HepG2 (cell line): ENCODE measurements around the gene CAMTA1. TPM values are rescaled to one million over a fixed set of nuclear protein-coding genes. Genes with fewer than 3 reads are reported as not detected.

Experiments
- ATAC-seq: fragments of 200-7000 bp; cut with Tn5 transposase; 3 replicates; pipeline ENCODE4 v1.9.1; 2020; ENCODE audit warnings: mild to moderate bottlenecking, moderate library complexity
- BruUV-seq: library from RNA; stranded (reverse); fragments of 400-500 nt; replicated peaks from 2 replicates; lab custom pipeline; 2021; lab: Mats Ljungman, UMichigan
- CTCF ChIA-PET: fragments of 300-600 bp; formaldehyde crosslinking; extraction: SDS; loops from one replicate; lab custom pipeline; 2021; ENCODE audit warnings: low total read pairs, inconsistent platforms, low intra/inter-chr PET ratio; lab: Yijun Ruan, JAX
- POLR2A ChIA-PET: fragments of 350-600 bp; sonication (Branson Sonifier 250); formaldehyde crosslinking; loops from one replicate; lab custom pipeline; 2020; ENCODE audit warnings: antibody characterized with exemption, inconsistent platforms; lab: Yijun Ruan, JAX
- DNase-seq: peaks from one replicate; pipeline ENCODE4 v3.0.0-alpha.2; 2015; ENCODE audit warnings: low spot score
- FAIRE-seq: peaks from 3 replicates; lab custom pipeline; 2011; peaks lifted over from hg19 to GRCh38; lab: Jason Lieb, UNC
- H2AFZ ChIP-seq: one replicate; pipeline ENCODE4 v1.6.1; 2011; ENCODE audit warnings: low read length, inconsistent platforms
- H3K27ac ChIP-seq: fragments of 300-600 bp; 3 replicates; pipeline ENCODE4 v1.8.0; 2011; ENCODE audit warnings: mixed run types, mild to moderate bottlenecking, mixed read lengths, low read length, inconsistent platforms; ENCODE audit not compliant: insufficient read depth; ENCODE audit errors: extremely low read length
- H3K27me3 ChIP-seq, 2 experiments: fragments of 200-600 bp in 1 of 2; 2 replicates in 1 of 2; 3 replicates in 1 of 2; pipeline versions ENCODE4 v1.6.0 to v1.8.0; 2011; ENCODE audit warnings: low read length in 2 of 2, mild to moderate bottlenecking in 2 of 2, moderate library complexity in 2 of 2, inconsistent platforms in 1 of 2; ENCODE audit not compliant: insufficient read depth in 2 of 2, control insufficient read depth in 1 of 2
- H3K36me3 ChIP-seq, 2 experiments: fragments of 200-600 bp in 1 of 2; replicated peaks in 1 of 2; 2 replicates in 1 of 2; 3 replicates in 1 of 2; pipeline versions ENCODE4 v1.5.1 to v1.8.0; 2011; ENCODE audit warnings: low read length in 2 of 2, inconsistent platforms in 1 of 2; ENCODE audit not compliant: insufficient read depth in 2 of 2, control insufficient read depth in 1 of 2
- H3K4me1 ChIP-seq: 2 replicates; pipeline ENCODE4 v1.5.1; 2012; ENCODE audit warnings: low read length, inconsistent platforms; ENCODE audit not compliant: insufficient read depth
- H3K4me2 ChIP-seq: 2 replicates; pipeline ENCODE4 v1.6.0; 2011; ENCODE audit warnings: low read depth, low read length, inconsistent platforms
- H3K4me3 ChIP-seq, 3 experiments: fragments of 200-600 bp in 1 of 3; sonication (generic), shearing (Covaris generic) in 1 of 3; replicated peaks in 1 of 3; 2 replicates each; pipeline ENCODE4 v1.5.1; 2011 to 2016; ENCODE audit warnings: low read length in 3 of 3, inconsistent platforms in 2 of 3, low read depth in 2 of 3, mild to moderate bottlenecking in 2 of 3, control low read depth in 1 of 3, mixed read lengths in 1 of 3; ENCODE audit not compliant: insufficient read depth in 1 of 3
- H3K79me2 ChIP-seq: one replicate; pipeline ENCODE4 v1.6.1; 2011; ENCODE audit warnings: low read length, inconsistent platforms; ENCODE audit not compliant: insufficient read depth
- H3K9ac ChIP-seq: 2 replicates; pipeline ENCODE4 v1.6.0; 2011; ENCODE audit warnings: mild to moderate bottlenecking, low read depth, low read length, inconsistent platforms; ENCODE audit not compliant: insufficient read depth
- H3K9me3 ChIP-seq: 2 replicates; pipeline ENCODE4 v1.5.1; 2012; ENCODE audit warnings: mild to moderate bottlenecking, low read length
- H4K20me1 ChIP-seq: 2 replicates; pipeline ENCODE4 v1.6.0; 2011; ENCODE audit warnings: inconsistent platforms, mild to moderate bottlenecking, low read length, moderate library complexity; ENCODE audit not compliant: insufficient read depth
- KLF11 ChIP-seq: IDR thresholded peaks from 2 replicates; pipeline ENCODE4 v1.6.1; 2016; ENCODE audit warnings: missing compliant biosample characterization
- STAG1 ChIP-seq: sonication (generic); formaldehyde crosslinking; IDR thresholded peaks from 2 replicates; pipeline ENCODE4 v1.4.0; 2020; ENCODE audit warnings: missing genetic modification reagents
- ZBTB21 ChIP-seq: sonication (generic); formaldehyde crosslinking; IDR thresholded peaks from 2 replicates; pipeline ENCODE4 v1.4.0; 2020; ENCODE audit warnings: missing genetic modification reagents
- ZNF83 ChIP-seq: sonication (generic); formaldehyde crosslinking; IDR thresholded peaks from 2 replicates; pipeline ENCODE4 v1.4.0; 2020; ENCODE audit warnings: missing genetic modification reagents, mild to moderate bottlenecking, borderline replicate concordance
- WGBS: methylation state at CpG from one replicate; pipeline ENCODE4 v1.1.6; 2017; ENCODE audit warnings: low lambda C conversion rate; 5-methylcytosine and 5-hydroxymethylcytosine counted together
- in situ Hi-C: cut with HindIII; loops from 2 replicates; pipeline ENCODE4 v1.10.0; 2017; ENCODE audit warnings: low pct_unique_long_range_greater_than_20kb; ENCODE audit not compliant: extremely low pct_ligation_motif_present
- intact Hi-C: fragments of 100-400 bp; cut with micrococcal nuclease; formaldehyde crosslinking; loops from one replicate; pipeline ENCODE4 v1.10.0; 2022; ENCODE audit not compliant: unreplicated experiment
- polyA plus RNA-seq, 8 experiments: library from polyadenylated mRNA; depleted of rRNA in 3 of 8; stranded (reverse) in 7 of 8; unstranded in 1 of 8; fragments of >200 nt; fragmentation: Illumina TruSeq in 4 of 8; extraction: Trizol in 4 of 8; gene quantifications; 2 replicates each; pipeline versions ENCODE4 v1.2.1 to v1.2.3, GENCODE V29; 2011 to 2016; ENCODE audit warnings: low read depth in 4 of 8, missing spikeins in 1 of 8, mixed read lengths in 1 of 8; ENCODE audit not compliant: insufficient read depth in 1 of 8
- total RNA-seq, 5 experiments: library from RNA; depleted of rRNA; stranded (reverse); fragments of >200 nt; fragmentation: Illumina TruSeq; extraction: Trizol; gene quantifications; 2 replicates each; pipeline ENCODE4 v1.2.3, GENCODE V29; 2016; ENCODE audit warnings: low read depth in 1 of 5
- TF ChIP-seq, protein P1 (sequence below): sonication (generic); formaldehyde crosslinking; conservative IDR thresholded peaks from 2 replicates; pipeline ENCODE4 v1.5.0; 2020; ENCODE audit warnings: missing genetic modification reagents
- TF ChIP-seq, protein P2 (sequence below): sonication (generic); formaldehyde crosslinking; IDR thresholded peaks from 2 replicates; pipeline ENCODE4 v1.4.0; 2020; ENCODE audit warnings: missing genetic modification reagents, borderline replicate concordance
- TF ChIP-seq, protein P3 (sequence below): sonication (generic); formaldehyde crosslinking; IDR thresholded peaks from 2 replicates; pipeline ENCODE4 v1.5.0; 2020; ENCODE audit warnings: mild to moderate bottlenecking, missing genetic modification reagents, moderate library complexity

CAMTA1 gene
- total and polyA plus RNA-seq, 2 of the 13 experiments (the other 11 are each of a cell fraction or from before 2014, with no cell fraction given) = 25.0 to 36.4 TPM

DNA sequence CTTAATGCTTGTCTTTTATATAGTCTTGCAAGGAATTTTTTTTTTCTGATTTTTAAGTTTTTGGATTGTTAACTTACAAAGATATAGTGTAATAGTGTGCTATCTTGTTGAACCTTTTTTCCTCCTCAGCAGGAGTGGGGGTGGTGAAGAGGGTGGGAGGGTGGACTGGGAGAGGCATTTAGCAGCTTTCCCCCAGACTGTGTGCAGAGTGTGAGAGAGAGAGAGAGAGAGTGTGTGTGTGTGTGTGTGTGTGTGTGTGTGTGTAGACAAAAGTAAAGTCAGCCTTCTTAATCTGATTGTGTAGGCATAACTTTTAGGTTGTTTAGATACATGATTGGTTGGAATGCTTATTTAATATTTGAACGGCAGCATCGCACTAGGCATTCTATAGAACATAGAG is 4.9 kb downstream of the CAMTA1 start:
- no peak for DNase-seq

DNA sequence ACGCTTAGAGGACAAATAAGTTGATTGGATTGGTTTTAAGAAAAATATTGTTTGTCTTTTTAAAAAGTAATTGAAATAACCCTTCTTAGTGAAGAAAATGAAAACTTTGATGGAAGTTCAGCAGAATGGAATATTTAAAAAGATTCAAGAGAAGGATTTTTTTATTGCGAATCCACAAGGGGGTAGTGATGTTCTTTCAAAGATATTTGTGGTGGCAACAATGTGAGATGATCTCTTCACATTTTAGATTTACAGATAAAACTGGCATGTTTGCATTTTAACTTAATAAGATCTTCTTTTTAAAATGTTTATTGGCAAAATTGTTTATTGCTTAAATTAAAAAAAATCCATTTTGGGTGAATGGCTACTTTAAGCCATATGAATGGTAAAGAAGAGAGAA is 8.9 kb downstream of the CAMTA1 start:
- Histone ChIP-seq H3K4me2 (no peak overlapping the region), H3K36me3 (peaks cover 0 to 15% of the 10 kb centered on the region in 2 experiments; a peak in 3 of 5 replicates), H3K9ac (no peak overlapping the region), H3K79me2 (peaks cover 74% of the 10 kb centered on the region), H2AFZ (no peak overlapping the region), H3K27me3 (no peaks in the 10 kb centered on the region), H3K27ac (no peak overlapping the region), H3K4me3 (no peak overlapping the region), H3K9me3 (no peaks in the 10 kb centered on the region), H4K20me1 (peaks cover 4% of the 10 kb centered on the region), H3K4me1 (peaks cover 12% of the 10 kb centered on the region)
- FAIRE-seq = no peak
- in situ Hi-C loops = loop anchor here (10.0 kb wide), 1 partner anchor 281 kb away; no protein-coding TSS in a partner anchor
- intact Hi-C loops = loop anchor here (1.0 to 10.0 kb wide), 2 partner anchors 96 to 281 kb away; no protein-coding TSS in a partner anchor
- ChIA-PET POLR2A (no interaction called here), CTCF (interaction anchor here (0.8 to 1.5 kb wide), 2 partner anchors 92 to 96 kb away, joined by 3 to 18 read pairs; no protein-coding TSS in a partner anchor)
- TF ChIP-seq, protein P1, sequence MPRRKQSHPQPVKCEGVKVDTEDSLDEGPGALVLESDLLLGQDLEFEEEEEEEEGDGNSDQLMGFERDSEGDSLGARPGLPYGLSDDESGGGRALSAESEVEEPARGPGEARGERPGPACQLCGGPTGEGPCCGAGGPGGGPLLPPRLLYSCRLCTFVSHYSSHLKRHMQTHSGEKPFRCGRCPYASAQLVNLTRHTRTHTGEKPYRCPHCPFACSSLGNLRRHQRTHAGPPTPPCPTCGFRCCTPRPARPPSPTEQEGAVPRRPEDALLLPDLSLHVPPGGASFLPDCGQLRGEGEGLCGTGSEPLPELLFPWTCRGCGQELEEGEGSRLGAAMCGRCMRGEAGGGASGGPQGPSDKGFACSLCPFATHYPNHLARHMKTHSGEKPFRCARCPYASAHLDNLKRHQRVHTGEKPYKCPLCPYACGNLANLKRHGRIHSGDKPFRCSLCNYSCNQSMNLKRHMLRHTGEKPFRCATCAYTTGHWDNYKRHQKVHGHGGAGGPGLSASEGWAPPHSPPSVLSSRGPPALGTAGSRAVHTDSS (CRISPR knock-in tag) = no peak
- TF ChIP-seq, protein P2, sequence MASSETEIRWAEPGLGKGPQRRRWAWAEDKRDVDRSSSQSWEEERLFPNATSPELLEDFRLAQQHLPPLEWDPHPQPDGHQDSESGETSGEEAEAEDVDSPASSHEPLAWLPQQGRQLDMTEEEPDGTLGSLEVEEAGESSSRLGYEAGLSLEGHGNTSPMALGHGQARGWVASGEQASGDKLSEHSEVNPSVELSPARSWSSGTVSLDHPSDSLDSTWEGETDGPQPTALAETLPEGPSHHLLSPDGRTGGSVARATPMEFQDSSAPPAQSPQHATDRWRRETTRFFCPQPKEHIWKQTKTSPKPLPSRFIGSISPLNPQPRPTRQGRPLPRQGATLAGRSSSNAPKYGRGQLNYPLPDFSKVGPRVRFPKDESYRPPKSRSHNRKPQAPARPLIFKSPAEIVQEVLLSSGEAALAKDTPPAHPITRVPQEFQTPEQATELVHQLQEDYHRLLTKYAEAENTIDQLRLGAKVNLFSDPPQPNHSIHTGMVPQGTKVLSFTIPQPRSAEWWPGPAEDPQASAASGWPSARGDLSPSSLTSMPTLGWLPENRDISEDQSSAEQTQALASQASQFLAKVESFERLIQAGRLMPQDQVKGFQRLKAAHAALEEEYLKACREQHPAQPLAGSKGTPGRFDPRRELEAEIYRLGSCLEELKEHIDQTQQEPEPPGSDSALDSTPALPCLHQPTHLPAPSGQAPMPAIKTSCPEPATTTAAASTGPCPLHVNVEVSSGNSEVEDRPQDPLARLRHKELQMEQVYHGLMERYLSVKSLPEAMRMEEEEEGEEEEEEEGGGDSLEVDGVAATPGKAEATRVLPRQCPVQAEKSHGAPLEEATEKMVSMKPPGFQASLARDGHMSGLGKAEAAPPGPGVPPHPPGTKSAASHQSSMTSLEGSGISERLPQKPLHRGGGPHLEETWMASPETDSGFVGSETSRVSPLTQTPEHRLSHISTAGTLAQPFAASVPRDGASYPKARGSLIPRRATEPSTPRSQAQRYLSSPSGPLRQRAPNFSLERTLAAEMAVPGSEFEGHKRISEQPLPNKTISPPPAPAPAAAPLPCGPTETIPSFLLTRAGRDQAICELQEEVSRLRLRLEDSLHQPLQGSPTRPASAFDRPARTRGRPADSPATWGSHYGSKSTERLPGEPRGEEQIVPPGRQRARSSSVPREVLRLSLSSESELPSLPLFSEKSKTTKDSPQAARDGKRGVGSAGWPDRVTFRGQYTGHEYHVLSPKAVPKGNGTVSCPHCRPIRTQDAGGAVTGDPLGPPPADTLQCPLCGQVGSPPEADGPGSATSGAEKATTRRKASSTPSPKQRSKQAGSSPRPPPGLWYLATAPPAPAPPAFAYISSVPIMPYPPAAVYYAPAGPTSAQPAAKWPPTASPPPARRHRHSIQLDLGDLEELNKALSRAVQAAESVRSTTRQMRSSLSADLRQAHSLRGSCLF (CRISPR knock-in tag) = no peak
- TF ChIP-seq, protein P3, sequence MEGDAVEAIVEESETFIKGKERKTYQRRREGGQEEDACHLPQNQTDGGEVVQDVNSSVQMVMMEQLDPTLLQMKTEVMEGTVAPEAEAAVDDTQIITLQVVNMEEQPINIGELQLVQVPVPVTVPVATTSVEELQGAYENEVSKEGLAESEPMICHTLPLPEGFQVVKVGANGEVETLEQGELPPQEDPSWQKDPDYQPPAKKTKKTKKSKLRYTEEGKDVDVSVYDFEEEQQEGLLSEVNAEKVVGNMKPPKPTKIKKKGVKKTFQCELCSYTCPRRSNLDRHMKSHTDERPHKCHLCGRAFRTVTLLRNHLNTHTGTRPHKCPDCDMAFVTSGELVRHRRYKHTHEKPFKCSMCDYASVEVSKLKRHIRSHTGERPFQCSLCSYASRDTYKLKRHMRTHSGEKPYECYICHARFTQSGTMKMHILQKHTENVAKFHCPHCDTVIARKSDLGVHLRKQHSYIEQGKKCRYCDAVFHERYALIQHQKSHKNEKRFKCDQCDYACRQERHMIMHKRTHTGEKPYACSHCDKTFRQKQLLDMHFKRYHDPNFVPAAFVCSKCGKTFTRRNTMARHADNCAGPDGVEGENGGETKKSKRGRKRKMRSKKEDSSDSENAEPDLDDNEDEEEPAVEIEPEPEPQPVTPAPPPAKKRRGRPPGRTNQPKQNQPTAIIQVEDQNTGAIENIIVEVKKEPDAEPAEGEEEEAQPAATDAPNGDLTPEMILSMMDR = peak; percentile 33
- TF ChIP-seq STAG1 = peak; percentile 58
- no peak for TF ChIP-seq ZNF83 (CRISPR knock-in tag)
- no peak for ATAC-seq
- BruUV-seq = no TSS peak
- DNase-seq = peak; percentile 32
- 98% methylated on average over 2 of the region's 2 CpGs for WGBS

More for the DNA sequence above, 4.9 kb downstream of the CAMTA1 start:
- no peak for ATAC-seq
- no peak overlapping the region for H2AFZ ChIP-seq
- H3K79me2 ChIP-seq = peaks cover 84% of the 10 kb centered on the region
- H4K20me1 ChIP-seq = peaks cover 25% of the 10 kb centered on the region
- 99% methylated on average over 2 of the region's 2 CpGs for WGBS
- H3K9me3 ChIP-seq = no peaks in the 10 kb centered on the region
- H3K36me3 ChIP-seq = peaks cover 0 to 5% of the 10 kb centered on the region in 2 experiments; a peak in 3 of 5 replicates
- ChIA-PET CTCF (no interaction called here), POLR2A (no interaction called here)
- H3K27ac ChIP-seq = no peak overlapping the region
- TF ChIP-seq KLF11 (no peak), ZBTB21 (CRISPR knock-in tag) (no peak)
- in situ Hi-C loops = loop anchor here (10.0 kb wide), 1 partner anchor 285 kb away; no protein-coding TSS in a partner anchor
- no peak overlapping the region for H3K4me3 ChIP-seq
- no peaks in the 10 kb centered on the region for H3K27me3 ChIP-seq
- FAIRE-seq = no peak
- H3K9ac ChIP-seq = no peak overlapping the region
- H3K4me2 ChIP-seq = no peak overlapping the region
- H3K4me1 ChIP-seq = peaks cover 41% of the 10 kb centered on the region
- intact Hi-C loops = loop anchor here (10.0 kb wide), 1 partner anchor 285 kb away; no protein-coding TSS in a partner anchor
- BruUV-seq = no TSS peak
